NK-92 (cell line): Measurements from ENCODE around the gene CXCR5.

ENCODE experiments used
- DNase-seq: peaks from one replicate; lab custom pipeline; 2025; ENCODE audit not compliant: unreplicated experiment; lab: John Stamatoyannopoulos, UW

The CXCR5 gene

DNA sequence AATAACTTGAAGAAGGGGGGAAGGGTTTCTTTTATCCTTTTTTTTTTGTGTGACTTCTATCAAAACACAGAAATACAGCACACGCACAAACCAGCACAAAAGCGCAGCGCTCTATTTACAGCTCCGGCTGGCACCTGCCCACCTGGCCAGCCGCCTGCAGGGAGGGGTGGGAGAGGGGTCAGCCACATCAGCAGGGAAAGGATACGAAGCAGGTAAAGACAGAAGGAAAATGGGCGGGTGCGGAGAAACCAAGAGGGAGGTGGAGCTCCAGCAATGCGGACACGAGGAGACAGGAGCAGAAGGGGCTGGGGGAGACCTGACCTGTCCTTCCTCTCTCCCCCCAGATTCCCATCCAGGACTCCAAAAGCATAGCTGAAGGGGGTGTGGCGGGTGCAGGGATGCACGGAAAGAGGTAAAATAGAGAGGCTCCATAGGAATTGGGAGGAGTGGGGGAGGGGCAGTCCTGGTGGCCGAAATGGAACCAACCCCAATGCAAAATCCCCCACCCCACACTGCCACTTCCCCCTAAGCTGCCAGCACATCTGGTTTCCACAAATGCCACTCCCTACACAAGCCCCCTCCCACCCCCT lies 14.1 kb downstream of the CXCR5 start:
- DNase-seq, result no peak

DNA sequence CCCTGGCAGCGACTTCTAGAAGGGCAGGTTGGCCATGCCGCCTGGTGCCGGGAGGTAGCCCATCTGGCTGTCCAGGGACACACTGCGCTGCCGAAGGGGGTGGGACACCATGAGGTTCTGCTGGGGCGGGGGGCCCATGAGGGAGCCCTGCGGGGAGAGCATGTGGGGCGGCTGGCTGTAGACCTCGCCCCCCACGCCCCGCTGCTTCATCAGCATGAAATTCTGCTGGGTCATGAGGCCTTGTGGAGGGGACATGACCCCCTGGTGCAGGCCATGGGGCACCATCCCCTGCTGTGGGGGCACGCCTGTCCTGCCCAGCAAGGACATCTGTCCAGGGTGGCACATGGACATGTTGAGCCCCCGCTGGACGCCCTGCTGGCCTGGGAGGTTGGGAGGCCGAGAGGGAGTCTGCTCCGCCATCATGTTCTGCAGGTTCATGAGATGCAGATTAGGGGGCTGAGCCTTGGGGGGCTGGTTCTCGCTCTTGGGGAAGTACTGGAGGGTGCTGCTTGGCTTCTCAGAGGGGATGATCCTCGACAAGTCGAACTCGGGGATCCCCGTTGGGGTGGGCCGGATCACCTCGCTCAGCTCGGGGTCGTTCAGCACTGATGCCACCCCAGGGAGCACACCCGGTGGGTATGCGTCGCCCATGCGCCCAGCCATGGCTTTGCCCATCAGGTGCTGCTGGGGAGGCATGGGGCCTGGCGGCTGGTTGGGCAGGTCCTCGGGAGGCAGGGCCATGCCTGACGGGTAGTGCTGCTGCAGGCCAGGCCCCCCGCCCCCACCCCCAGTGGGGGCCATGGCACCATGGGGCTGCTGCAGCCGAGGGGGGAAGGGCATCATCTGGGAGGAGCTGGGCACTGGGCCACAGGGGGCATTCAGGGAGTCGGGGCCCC lies 15.0 kb downstream of the CXCR5 start:
- DNase-seq, result no peak

DNA sequence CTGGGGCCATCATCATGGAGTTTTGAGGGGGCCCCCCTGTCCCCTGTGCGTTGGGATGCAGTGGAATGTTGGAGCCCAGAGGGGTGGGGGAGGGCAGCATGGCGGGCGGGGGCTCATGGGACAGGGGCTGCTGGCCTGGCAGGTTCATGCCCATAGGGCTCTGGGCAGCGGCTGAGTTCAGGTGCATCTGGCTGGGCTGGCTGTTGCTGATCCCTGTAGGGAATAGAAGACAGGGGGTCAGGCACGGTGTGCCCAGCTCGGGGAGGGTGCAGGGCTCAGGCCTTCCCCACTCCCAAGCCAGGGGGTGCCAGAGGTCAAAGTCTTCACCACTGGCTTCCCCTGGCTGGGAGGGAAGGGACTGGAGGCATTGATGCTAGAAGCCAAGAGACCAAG lies 15.6 kb downstream of the CXCR5 start:
- no peak for DNase-seq

DNA sequence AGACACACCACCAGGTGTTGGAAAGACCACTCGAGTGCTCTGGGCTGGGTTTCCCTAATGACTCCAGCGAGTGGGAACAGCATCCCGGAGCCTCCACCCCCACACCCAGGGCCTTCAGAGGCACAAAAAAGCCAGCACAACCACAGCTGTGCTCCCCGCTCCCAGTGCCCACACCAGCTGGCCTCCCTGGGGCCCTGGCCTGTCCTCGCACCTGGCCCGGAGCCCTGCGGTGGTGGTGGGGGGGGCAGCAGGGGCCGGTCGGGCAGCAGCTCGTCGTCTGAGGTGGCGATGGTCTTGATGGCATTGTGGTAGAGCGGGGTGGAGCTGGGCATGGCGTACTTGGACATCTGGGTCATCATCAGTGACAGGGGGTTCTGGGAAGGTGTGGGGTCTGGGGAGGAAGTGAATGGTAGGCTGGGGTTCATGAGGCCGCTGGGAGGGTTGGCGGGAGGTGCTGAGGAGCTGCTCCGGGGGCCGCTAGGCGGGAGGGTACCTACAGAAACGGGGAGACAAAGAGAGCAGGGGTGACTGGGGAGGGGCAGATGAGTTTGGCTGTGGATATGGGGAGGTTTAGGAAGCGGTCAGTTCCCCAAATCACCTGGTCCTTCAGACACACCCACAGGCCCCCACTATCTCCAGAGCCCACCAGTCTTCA lies 16.1 kb downstream of the CXCR5 start:
- DNase-seq, result no peak

DNA sequence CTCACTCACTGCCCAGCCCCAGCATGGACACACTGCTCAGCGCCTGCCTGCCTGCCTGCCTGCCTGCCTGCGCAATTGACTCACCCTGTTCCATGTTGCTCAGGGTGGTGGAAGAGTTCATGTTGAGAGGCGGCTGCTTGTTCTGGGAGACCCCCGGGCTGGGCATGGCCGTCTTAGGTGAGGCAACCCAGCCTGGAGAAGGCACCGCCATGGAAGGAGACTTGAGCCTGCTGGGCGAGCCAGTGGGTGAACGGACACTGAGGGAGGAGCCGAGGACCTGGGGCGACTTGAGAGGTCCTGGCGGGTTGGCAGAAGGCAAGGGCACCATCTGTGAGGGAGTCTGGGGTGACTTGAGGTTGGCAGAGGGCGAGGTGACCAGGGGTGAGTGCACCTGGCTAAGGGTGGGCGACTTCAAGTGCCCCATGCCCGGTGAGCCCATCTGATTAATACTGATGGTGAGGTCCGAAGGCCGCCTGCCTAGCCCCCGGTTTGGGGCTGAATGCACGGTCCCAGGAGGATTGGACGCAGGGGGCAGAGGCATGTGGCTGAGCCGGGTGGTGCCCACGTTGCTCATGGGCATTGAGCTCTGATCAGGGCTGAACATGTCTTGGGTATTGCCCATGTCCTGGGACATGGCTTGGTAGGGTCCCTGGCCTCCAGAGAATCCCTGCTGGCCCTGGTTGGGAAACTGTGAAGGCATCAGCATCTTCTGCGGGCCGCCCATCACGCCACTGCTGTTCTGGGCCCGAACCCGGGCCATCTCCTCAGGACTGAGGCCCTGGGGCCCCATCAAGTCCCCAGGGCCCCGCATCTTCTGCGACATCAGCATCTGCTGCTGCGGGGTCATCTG lies 17.1 kb downstream of the CXCR5 start:
- no peak for DNase-seq

DNA sequence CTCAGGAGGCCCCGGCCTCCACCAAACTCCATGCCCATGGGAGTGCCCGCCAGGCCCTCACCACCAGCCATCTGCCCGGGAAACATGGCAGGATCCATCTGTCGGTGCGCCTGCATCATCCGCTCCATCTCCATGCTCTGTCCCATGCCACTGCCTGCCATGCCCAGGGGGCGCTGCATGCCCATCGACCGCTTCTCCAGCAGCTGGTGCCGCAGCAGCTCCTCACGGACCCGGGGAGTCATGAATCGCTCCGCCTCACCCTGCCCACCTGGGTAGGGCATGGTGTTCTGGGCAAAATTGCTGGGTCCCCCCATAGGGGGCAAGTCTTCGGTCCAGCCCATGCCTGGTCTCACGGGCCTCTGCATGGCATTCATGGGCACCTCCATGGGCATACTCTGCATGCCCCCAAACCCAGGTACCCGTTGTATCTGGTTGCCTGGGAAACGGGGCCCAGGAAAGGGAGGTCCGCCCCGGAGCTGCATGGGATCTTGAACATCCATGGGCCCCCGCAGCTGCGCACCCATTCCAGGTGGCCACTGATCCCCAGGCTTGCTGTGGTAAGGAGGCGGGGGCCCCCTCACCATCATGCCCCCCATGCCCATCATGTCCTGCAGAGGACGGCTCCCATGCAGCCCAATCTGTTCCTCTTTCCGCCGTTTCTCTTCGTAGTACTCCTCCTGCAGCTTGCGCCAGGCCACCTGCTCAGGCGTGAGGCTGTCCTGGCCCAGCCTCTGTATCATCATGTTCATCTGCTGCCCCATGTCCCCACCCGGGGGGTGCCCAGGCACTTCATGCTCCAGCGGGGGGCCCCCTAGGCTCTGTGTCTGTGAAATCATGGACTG lies 18.0 kb downstream of the CXCR5 start:
- DNase-seq, result no peak

DNA sequence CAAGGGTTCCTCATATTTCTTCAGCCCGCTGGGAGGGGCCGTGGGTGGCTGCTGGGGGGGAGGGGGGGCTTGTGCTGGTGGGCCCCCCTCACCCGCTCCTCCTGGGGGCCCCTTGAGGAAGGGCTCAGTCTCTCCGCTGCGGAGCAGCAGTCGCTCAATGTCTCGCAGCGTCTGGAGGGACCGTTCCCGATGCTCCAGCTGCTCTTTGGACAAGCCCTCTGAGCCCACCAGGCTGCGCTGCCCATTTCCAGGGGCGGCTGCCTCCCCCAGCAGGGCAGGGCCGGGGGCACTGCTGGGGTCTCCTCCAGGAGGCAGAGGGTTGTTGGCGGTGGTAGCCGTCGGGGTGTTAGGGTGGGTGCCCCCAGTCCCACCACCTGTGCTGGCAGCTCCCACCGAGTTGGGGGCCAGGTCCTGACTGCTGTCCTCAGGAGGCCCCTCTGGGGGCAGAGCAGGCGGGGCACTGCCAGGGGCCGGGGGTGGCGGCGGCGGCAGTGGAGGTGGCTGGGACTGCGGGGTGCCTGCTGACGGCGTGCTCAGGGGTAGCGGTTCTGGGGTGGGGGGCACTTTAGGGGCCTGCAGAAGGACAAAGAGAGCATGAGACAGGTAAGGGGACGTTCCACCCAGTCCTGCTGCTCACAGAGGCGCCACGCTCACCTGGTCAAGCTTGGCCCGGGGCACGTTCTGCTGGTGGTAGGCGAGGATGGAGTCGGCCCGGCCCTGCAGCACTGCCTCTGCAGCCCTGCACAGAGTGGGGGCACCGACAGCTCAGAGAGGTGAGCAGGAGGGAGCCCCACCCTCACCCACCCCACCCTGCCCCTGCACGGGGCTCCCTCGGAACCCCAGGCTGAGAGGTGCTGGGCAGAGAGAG lies 18.9 kb downstream of the CXCR5 start:
- DNase-seq, result no peak

DNA sequence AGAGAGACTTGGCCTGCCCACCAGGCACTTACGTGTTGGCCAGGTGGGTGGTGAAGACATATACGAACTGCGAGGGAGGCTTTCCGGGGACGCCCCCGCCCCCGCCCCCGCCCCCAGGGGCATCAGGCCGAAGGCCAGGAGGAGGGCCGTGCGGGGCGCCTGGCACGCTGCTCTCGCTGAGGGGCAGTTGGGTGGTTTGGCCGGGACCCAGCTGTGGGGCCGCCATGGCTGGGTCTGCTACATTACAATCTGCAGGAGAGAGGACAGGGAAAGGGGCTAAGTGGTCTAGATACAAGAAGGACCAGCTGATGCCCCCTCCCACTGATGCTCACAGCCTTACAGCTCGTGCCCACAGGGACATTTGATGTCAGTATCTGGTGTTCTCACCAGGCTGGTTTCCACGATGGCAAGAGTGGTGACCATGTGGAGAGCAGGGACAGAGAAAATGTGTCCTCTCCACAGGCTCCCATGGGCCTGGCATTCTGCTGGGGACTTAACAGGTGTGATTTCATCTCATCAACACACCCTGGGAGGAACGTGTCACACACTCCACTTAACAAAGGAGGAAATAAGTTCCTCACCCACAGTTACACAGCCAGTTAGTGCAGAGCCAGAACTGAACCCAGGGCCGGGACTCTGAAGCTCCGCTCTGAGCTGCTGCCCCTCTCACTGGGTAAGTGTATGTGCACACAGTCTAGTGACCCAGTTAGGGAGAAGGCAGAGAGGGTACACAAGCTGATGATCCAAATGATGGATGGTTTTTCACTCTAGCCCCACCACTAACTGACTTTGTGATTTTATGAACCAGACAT lies 19.7 kb downstream of the CXCR5 start:
- DNase-seq, result no peak

DNA sequence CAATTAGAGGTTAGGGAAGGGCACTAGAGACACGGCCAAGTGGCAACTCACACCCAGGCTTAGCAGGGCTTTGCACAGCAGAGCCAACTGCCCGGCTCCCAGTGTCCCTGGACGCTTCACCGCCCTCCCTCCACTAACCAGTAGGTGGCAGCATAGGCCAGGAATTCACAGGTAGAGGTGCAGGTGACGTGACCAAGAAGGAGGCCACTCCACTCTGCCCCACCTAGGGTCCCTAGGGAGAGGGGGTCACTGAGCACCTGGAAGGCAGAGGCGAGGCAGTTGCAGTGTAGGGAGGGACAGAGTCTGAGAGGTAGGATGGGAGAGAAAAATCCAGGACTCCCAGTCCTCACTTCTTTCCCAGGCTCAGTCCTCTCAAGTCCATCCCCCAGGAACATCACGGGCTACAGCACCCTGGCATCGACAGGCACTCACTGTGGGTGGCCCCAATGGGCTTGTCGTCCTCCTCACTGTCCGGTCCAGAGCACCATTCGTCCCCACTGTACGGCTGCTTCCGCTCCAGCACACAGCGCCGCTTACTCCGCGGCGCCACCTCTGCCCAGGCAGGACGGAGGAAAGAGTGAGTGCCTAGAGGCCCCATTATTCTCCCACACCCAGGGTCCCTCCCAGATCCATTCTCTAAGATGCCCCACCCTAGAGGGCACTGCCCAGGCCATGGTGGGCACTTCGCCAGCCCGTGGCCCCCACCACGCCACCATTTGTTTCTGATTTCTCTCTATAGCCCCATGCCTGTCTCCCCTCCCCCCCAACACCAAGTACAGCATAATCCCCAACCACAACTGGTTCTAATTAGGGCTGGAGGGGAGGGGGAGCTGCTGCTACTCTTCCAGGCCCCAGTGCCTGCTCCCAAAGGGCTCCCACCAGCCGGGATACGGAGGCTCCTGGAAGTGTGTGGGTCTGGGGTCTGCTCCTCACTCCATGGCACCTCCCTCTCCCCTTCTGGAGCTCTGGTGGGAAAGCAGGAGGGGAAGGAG lies 23.7 kb downstream of the CXCR5 start:
- DNase-seq, result no peak

DNA sequence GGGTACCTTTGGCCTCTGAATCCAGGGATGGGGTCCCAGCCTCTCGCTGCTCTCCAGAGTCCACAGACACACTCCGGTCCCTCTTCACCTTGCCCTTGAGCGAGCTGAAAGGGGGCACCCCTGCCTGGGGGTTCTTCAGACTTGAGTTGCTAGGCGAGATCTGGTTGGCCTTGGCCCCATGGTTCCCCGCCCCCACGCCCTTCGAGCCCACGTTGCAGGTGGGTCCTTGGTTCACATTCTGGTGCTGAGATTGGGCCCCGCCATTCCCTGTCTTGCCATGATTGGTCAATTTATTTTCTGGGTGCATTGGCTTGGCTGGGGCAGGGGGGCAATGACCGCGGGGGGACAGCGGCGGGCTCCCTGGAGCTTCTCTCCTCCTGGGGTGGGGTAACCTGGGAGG lies 24.6 kb downstream of the CXCR5 start:
- no peak for DNase-seq

DNA sequence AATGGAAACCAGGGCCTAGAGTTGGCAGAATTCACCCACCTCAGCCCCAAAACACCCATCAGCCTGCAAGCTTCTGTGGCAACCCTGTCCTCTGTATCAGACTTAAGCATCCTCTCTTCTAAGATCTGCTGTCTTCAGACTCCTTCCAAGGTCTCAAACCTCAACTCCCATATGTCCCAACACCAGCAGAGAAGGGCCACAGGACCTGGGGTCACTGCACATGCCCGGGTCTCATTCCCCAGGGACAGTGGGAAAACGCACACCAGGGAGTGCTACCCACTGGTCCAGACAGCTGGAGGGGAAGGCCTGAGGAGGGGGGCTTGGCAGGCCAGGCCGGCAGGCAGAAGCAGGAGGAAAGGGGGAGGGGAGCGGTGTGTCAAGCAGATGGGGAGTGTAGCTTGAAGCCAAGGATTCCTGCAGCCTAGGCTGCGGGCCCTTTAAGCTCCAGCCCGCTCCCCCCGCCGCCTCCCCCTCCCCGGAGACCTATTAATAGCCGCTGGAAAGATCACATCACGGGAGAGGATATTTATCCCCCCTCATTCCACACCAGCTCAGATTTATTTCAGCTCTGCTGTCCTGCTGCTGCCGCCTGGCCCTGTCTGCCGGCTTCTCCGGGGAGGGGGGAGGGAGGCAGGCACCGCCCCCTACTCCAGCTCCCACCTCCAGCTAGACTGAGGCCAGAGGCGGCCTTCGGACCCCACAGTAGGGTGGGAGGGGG lies 25.4 kb downstream of the CXCR5 start:
- no peak for DNase-seq

DNA sequence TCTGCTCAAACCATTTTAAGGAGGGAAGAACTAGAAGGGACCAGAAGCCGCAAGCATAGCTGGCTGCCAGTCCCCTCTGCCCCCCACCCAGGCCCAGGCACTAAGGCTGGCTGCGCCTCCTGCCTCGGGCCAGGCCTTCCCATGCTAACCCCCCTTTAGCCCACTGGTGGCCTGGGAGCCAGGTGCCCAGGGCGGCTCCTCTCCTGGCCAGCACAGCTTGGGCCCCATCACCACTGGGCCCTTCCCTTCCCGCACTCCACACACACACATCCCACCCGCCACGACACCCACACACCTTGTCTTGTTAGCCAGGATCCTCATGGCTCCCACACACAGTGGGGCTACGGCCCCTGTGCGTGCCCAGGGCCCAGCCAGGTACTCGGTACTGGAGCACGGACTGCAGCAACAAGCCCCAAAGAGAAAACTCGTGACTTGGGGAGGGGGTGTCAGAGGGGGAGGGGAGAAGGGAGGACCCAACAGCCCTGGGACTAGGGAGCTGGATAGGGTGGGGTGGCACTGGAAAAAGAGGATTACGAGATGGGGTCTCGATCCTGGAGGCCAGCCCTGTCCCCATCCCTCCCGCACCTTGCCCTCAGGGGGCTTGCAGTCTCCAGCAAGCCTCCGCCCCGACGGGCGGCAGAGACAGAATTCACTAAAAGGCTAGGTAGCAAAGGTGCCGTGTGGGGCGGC lies 26.1 kb downstream of the CXCR5 start:
- DNase-seq, result no peak

DNA sequence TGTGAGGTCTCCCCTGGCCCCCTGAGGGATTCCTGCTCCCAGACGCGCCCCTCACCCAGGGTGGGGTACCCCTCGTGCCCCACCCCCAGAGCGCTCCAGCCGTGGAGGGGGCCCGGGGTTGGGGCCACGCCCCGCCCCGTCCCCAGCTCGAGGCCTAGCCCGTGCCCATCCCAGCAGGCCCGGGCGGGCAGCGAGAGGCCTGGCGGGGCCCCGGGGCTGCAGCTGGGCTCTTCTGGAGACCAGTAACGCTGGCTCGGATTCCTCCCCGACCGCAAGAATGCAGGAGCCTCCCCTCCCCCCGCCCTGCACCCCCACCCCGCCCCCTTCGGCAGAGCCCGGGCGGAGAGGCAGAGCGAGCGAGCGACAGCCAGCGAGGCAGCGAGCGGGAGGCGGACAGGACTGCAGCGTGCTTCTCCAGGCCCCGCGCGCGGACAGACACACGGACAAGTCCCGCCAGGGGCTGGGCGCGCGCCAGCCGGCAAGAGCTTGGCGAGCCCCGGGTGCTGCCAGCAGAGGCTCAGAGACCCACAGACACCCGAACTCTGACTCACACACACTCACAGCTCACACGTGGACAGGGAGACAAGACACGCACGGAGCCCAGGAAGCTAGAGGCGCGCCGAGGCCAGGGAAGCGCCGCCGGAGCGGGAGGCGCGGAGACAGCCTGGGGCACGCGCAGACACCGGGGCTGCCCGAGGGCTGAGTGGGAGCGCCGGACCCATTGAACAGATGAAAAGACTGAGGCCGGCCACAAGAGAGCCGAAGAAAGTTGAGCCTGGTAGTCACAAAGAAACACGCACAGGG lies 26.8 kb downstream of the CXCR5 start:
- no peak for DNase-seq

DNA sequence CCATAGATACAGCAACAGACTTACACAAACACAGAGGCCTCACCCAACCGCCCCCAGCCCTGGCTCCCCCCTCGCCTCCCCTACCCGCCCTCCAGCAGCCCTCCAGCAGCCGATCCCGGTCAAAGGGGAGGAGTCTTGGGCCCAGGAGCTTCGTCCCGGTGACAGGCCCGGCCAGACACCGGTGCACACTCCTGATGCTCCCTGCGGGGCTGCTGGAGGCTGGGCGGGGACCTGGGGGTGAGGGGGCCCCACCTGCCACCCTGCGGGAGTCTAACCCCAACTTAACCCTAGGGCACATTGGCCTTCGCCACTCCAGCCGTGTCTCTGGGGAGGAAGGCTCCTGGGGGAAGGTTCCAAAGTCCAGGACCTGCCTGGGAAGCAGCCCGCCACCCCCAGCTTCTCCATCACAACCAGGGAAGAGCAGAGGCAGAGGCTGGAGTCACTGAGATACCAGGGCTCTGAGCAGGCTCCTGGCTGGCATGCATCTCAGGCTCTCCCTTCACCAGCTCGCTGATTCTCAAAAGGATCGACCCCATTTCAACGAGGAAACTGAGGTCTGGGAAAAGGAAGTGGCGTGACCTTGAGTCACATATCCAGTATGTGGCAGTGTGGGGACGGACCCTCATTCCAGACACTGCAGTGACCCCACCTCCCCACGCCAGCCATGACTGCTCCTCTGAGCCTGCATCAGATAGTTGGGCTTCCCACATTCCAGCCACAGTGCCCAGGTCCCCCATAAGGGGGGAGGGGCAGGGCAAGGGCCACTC lies 27.6 kb downstream of the CXCR5 start:
- no peak for DNase-seq
